Breast epithelium (tissue), 4 donors: ENCODE data around the gene GAB2. TPM values are rescaled to one million over a fixed set of nuclear protein-coding genes. Genes with fewer than 3 reads are reported as not detected.

Experiments
- DNase-seq, 2 donors: peaks; one replicate each; pipeline ENCODE4 v3.0.0-alpha.2; 2019; ENCODE audit warnings: low spot score in 2 of 2
- H3K27ac ChIP-seq, 2 donors: fragments of 200-600 bp; sonication (generic) in 1 of 2; one replicate each; pipeline ENCODE4 v1.5.1; 2016 to 2019; ENCODE audit warnings: mild to moderate bottlenecking in 1 of 2
- H3K27me3 ChIP-seq, 2 donors: fragments of 200-600 bp; sonication (generic) in 1 of 2; one replicate each; pipeline versions ENCODE4 v1.5.1 to v1.6.0; 2017 to 2019; ENCODE audit warnings: control low read depth in 1 of 2, mild to moderate bottlenecking in 1 of 2
- H3K36me3 ChIP-seq: fragments of 200-600 bp; one replicate; pipeline ENCODE4 v1.5.1; 2019
- H3K4me1 ChIP-seq, 2 donors: fragments of 200-600 bp; sonication (generic); one replicate each; pipeline ENCODE4 v1.5.1; 2016 to 2019; ENCODE audit warnings: control low read depth in 1 of 2
- H3K4me3 ChIP-seq, 3 donors: fragments of 200-600 bp; sonication (generic); 1 replicate in 2 of 3; 2 replicates in 1 of 3; pipeline ENCODE4 v1.5.1; 2016 to 2019; ENCODE audit warnings: mild to moderate bottlenecking in 3 of 3, moderate library complexity in 2 of 3
- H3K9me3 ChIP-seq, 2 donors: fragments of 200-600 bp; sonication (generic) in 1 of 2; one replicate each; pipeline ENCODE4 v1.5.1; 2016 to 2019; ENCODE audit warnings: control low read depth in 1 of 2
- CTCF ChIP-seq, 3 donors: fragments of 450-650 bp; IDR thresholded peaks; one replicate each; pipeline ENCODE4 v1.5.1; 2016 to 2017; ENCODE audit warnings: antibody characterized with exemption in 3 of 3, mild to moderate bottlenecking in 3 of 3, moderate library complexity in 3 of 3
- POLR2A ChIP-seq: fragments of 450-650 bp; IDR thresholded peaks from one replicate; pipeline ENCODE4 v1.6.1; 2016; ENCODE audit warnings: antibody characterized with exemption, mild to moderate bottlenecking, moderate library complexity
- POLR2AphosphoS5 ChIP-seq, 3 donors: sonication (generic); formaldehyde crosslinking; IDR thresholded peaks; one replicate each; pipeline ENCODE4 v1.6.1; 2017; ENCODE audit warnings: antibody characterized with exemption in 3 of 3
- intact Hi-C: fragments of 100-400 bp; cut with DNase I; formaldehyde crosslinking; loops from one replicate; pipeline ENCODE4 v1.15.1; 2023; ENCODE audit warnings: low total_unique reads
- total RNA-seq, 3 donors: library from RNA; depleted of rRNA; stranded (reverse); fragments of >200 nt; gene quantifications; one replicate each; pipeline ENCODE4 v1.1.0, GENCODE V29; 2016

The GAB2 gene
- total RNA-seq, 3 donors from 2014 or later: 22.9 to 43.8 (median 24.9) TPM

DNA sequence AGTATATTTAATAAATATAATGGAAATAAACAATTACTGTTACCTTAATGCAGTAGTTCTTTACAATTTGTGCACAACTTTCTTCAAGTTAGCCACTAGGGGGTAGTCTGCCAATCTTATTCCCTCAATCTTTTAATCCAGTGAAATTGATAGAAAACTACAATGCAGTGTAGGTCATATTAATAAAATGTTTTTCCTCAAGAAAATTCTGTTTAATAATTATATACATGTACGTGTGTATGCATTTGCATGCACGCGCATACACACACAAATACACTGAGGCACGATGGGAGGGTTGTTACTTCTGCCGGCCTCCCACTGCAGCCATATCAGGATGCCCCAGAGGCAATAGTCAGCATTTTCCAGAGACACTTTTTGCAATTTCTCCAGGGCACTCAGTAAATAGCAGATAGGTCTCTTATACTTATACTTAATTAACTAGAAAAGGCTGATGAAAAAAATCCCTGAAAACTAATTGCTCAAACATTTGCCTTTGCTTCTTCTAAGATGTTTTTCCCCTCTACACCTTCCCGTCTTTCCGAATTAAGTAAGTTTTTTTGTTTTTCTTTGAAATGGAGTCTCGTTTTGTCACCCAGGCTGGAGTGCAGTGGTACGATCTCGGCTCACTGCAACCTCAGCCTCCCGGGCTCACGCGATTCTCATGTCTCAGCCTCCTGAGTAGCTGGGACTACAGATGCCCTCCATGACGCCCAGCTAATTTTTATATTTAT is 3.1 kb downstream of the GAB2 start:
- Histone ChIP-seq H3K9me3 (peaks cover 6 to 10% of the 10 kb centered on the region in 2 donors), H3K4me1 (no peaks in the 10 kb centered on the region), H3K27ac (no peak overlapping the region), H3K4me3 (no peak overlapping the region), H3K36me3 (no peaks in the 10 kb centered on the region), H3K27me3 (no peaks in the 10 kb centered on the region)
- intact Hi-C loops: loop anchor here (5.0 kb wide), 1 partner anchor 158 kb away; the partner anchor contains the start of gene NARS2
- TF ChIP-seq POLR2AphosphoS5 (IDR thresholded peaks at IDR 0.05) (no peak), POLR2A (no peak), CTCF (IDR thresholded peaks at IDR 0.05) (peak; percentile 21 to 38 (median 37))
- DNase-seq: no peak

DNA sequence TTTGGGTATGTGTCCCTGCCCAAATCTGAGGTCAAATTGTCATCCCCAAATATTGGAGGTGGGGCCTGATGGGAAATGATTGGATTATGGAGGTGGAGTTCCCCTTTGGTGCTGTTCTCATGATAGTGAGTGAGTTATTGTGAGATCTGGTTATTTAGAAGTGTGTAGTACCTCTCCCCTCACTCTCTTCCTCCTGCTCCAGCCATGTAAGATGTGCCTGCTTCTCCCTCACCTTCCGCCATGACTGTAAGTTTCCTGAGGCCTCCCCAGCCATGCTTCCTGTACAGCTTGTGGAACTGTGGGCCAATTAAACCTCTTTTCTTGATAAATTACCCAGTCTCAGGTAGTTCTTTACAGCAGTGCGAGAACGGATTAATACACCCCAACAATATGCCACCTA is 9.0 kb downstream of the GAB2 start:
- Histone ChIP-seq H3K27me3 (no peaks in the 10 kb centered on the region), H3K36me3 (no peaks in the 10 kb centered on the region), H3K27ac (no peak overlapping the region), H3K4me3 (no peak overlapping the region), H3K4me1 (no peaks in the 10 kb centered on the region), H3K9me3 (peaks cover 6 to 10% of the 10 kb centered on the region in 2 donors)
- TF ChIP-seq POLR2AphosphoS5 (IDR thresholded peaks at IDR 0.05) (no peak), CTCF (IDR thresholded peaks at IDR 0.05) (no peak), POLR2A (no peak)
- no peak for DNase-seq
- intact Hi-C loops: no loop called here

DNA sequence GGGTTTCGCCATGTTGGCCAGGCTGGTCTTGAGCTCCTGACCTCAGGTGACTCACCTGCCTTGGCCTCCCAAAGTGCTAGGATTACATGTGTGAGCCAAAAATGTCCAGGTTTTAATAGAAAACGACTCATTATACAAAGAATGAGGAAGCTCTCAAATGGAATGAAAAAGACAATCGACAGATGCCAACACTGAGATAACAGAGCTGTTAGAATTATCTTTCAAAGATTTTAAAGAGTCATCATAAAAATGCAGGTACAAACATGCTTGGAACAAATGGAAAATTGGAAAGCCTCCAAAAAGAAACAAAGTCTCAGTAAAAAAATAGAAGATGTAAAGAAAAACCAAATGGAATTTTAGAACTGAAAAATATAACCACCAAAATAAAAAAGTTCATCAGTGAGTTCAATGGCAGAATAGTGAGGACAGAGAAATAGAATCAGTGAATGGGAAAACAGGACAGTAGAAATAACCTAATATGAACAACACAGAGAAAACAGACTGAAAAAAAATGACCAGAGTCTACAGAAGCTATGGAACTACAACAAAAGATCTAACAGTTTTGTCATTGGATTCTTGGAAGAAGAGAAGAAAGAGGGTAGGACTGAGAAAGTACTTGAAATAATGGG is 10.9 kb downstream of the GAB2 start:
- Histone ChIP-seq H3K4me3 (no peak overlapping the region), H3K27ac (no peak overlapping the region), H3K9me3 (peaks cover 6 to 10% of the 10 kb centered on the region in 2 donors), H3K4me1 (no peaks in the 10 kb centered on the region), H3K27me3 (no peaks in the 10 kb centered on the region), H3K36me3 (no peaks in the 10 kb centered on the region)
- TF ChIP-seq CTCF (IDR thresholded peaks at IDR 0.05) (no peak), POLR2AphosphoS5 (IDR thresholded peaks at IDR 0.05) (no peak), POLR2A (no peak)
- DNase-seq: no peak
- intact Hi-C loops: no loop called here

- H3K36me3 ChIP-seq: no peaks in the 10 kb centered on the region
- H3K27ac ChIP-seq: no peak overlapping the region
- intact Hi-C loops: no loop called here
- no peak overlapping the region for H3K4me3 ChIP-seq
- no peaks in the 10 kb centered on the region for H3K27me3 ChIP-seq
- H3K4me1 ChIP-seq: no peaks in the 10 kb centered on the region
- peaks cover 6 to 10% of the 10 kb centered on the region in 2 donors for H3K9me3 ChIP-seq
- no peak for TF ChIP-seq POLR2A
- no peak for TF ChIP-seq POLR2AphosphoS5 (IDR thresholded peaks at IDR 0.05)
- TF ChIP-seq CTCF (IDR thresholded peaks at IDR 0.05): no peak
- no peak for DNase-seq
Observed at GRCh38 chr11:78405805-78406204, 11.8 kb downstream of the GAB2 start.

DNA sequence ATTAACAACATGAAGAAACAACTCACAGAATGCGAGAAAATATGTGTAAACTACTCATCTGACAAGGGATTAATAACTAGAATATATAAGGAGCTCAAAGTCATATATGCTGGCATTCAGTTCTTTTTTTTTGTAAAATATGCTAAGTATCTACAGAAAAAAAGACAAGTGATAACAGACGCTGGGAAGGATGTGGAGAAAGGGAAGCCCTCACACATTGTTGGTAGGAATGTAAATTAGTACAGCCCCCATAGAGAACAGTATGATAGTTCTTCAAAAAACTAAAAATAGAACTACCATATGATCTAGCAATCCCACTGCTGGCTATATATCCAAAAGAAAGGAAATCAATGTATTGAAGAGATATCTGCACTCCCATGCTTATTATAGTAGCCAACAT is 13.8 kb downstream of the GAB2 start:
- H3K9me3 ChIP-seq: no peaks in the 10 kb centered on the region
- no peaks in the 10 kb centered on the region for H3K27me3 ChIP-seq
- H3K4me3 ChIP-seq: no peak overlapping the region
- TF ChIP-seq POLR2A: no peak
- no peak for TF ChIP-seq POLR2AphosphoS5 (IDR thresholded peaks at IDR 0.05)
- no peak for TF ChIP-seq CTCF (IDR thresholded peaks at IDR 0.05)
- DNase-seq: no peak
- no peaks in the 10 kb centered on the region for H3K36me3 ChIP-seq
- no peak overlapping the region for H3K27ac ChIP-seq
- intact Hi-C loops: no loop called here
- H3K4me1 ChIP-seq: no peaks in the 10 kb centered on the region
